ENCODE measurements around the gene SUGP1. TPM values are rescaled to one million over a fixed set of nuclear protein-coding genes. Genes with fewer than 3 reads are reported as not detected.

The SUGP1 gene
- total RNA-seq, 1 donor from 2014 or later, result 73.0 TPM

GRCh38 chr19:19300613-19301012 lies 19.7 kb downstream of the SUGP1 start:
- ATAC-seq (ENCODE audit: low read depth), result no peak

GRCh38 chr19:19297759-19298158 lies 22.6 kb downstream of the SUGP1 start:
- TF ChIP-seq, protein P1, sequence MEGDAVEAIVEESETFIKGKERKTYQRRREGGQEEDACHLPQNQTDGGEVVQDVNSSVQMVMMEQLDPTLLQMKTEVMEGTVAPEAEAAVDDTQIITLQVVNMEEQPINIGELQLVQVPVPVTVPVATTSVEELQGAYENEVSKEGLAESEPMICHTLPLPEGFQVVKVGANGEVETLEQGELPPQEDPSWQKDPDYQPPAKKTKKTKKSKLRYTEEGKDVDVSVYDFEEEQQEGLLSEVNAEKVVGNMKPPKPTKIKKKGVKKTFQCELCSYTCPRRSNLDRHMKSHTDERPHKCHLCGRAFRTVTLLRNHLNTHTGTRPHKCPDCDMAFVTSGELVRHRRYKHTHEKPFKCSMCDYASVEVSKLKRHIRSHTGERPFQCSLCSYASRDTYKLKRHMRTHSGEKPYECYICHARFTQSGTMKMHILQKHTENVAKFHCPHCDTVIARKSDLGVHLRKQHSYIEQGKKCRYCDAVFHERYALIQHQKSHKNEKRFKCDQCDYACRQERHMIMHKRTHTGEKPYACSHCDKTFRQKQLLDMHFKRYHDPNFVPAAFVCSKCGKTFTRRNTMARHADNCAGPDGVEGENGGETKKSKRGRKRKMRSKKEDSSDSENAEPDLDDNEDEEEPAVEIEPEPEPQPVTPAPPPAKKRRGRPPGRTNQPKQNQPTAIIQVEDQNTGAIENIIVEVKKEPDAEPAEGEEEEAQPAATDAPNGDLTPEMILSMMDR (IDR thresholded peaks at IDR 0.05), result no peak
- POLR2A ChIA-PET, result no interaction called here
- Mint-ChIP-seq H3K27ac (no peak overlapping the region), H3K4me3 (no peak overlapping the region), H3K36me3 (ENCODE audit: low read depth) (peaks cover 71% of the 10 kb centered on the region), H3K4me1 (no peaks in the 10 kb centered on the region), H3K9me3 (no peaks in the 10 kb centered on the region), H3K27me3 (no peaks in the 10 kb centered on the region)
- intact Hi-C loops (cut with micrococcal nuclease), result no loop called here
- DNase-seq (no peak), ATAC-seq (ENCODE audit: low read depth) (no peak)
- CTCF ChIA-PET, result no interaction called here

More at GRCh38 chr19:19300613-19301012, 19.7 kb downstream of the SUGP1 start:
- Mint-ChIP-seq H3K4me3 (no peak overlapping the region), H3K27me3 (no peaks in the 10 kb centered on the region), H3K27ac (no peak overlapping the region), H3K9me3 (no peaks in the 10 kb centered on the region), H3K4me1 (no peaks in the 10 kb centered on the region), H3K36me3 (ENCODE audit: low read depth) (peaks cover 72% of the 10 kb centered on the region)
- POLR2A ChIA-PET, result no interaction called here
- CTCF ChIA-PET, result no interaction called here
- no peak for DNase-seq
- intact Hi-C loops (cut with micrococcal nuclease), result no loop called here
- TF ChIP-seq, protein P1 (IDR thresholded peaks at IDR 0.05), result no peak

- no peaks in the 10 kb centered on the region for H3K27me3 Mint-ChIP-seq
- no peak overlapping the region for H3K4me3 Mint-ChIP-seq
- no peaks in the 10 kb centered on the region for H3K9me3 Mint-ChIP-seq
- no peak overlapping the region for H3K27ac Mint-ChIP-seq
- intact Hi-C loops (cut with micrococcal nuclease), result no loop called here
- no peak for DNase-seq
- peaks cover 73% of the 10 kb centered on the region for H3K36me3 Mint-ChIP-seq (ENCODE audit: low read depth)
- H3K4me1 Mint-ChIP-seq, result no peaks in the 10 kb centered on the region
- ATAC-seq (ENCODE audit: low read depth), result no peak
- ChIA-PET POLR2A (interaction anchor here (0.8 kb wide), 1 partner anchor 162 kb away, joined by 4 read pairs; no protein-coding TSS in a partner anchor), CTCF (no interaction called here)
- TF ChIP-seq, protein P1 (IDR thresholded peaks at IDR 0.05), result no peak
Observed at GRCh38 chr19:19296953-19297689, 23.2 kb downstream of the SUGP1 start.

GRCh38 chr19:19294914-19295313 lies 25.4 kb downstream of the SUGP1 start:
- POLR2A ChIA-PET, result no interaction called here
- H3K4me1 Mint-ChIP-seq, result no peaks in the 10 kb centered on the region
- TF ChIP-seq, protein P1 (IDR thresholded peaks at IDR 0.05), result no peak
- H3K9me3 Mint-ChIP-seq, result no peaks in the 10 kb centered on the region
- DNase-seq (no peak), ATAC-seq (ENCODE audit: low read depth) (no peak)
- peaks cover 74% of the 10 kb centered on the region for H3K36me3 Mint-ChIP-seq (ENCODE audit: low read depth)
- H3K4me3 Mint-ChIP-seq, result no peak overlapping the region
- intact Hi-C loops (cut with micrococcal nuclease), result no loop called here
- no peak overlapping the region for H3K27ac Mint-ChIP-seq
- CTCF ChIA-PET, result no interaction called here
- no peaks in the 10 kb centered on the region for H3K27me3 Mint-ChIP-seq

- TF ChIP-seq, protein P1 (IDR thresholded peaks at IDR 0.05), result no peak
- Mint-ChIP-seq H3K9me3 (no peaks in the 10 kb centered on the region), H3K27ac (no peak overlapping the region), H3K36me3 (ENCODE audit: low read depth) (peaks cover 81% of the 10 kb centered on the region), H3K4me3 (no peak overlapping the region), H3K4me1 (no peaks in the 10 kb centered on the region), H3K27me3 (no peaks in the 10 kb centered on the region)
- ATAC-seq (ENCODE audit: low read depth) (no peak), DNase-seq (no peak)
- CTCF ChIA-PET, result no interaction called here
- POLR2A ChIA-PET, result no interaction called here
- intact Hi-C loops (cut with micrococcal nuclease), result no loop called here
Observed at GRCh38 chr19:19292607-19293006, 27.7 kb downstream of the SUGP1 start.

Measured in activated B cell treated with CpG ODN at 0.5 μM for 24 hours (primary cell).